Limb (tissue), 2 donors: ENCODE measurements around the gene NBR1.
"Not testable (repeated sequence)": the region's sequence is repeated elsewhere in the genome, so short reads cannot be mapped to it uniquely, and the experiment has no call there.

Source experiments
- DNase-seq, 2 donors: peaks; one replicate each; pipeline ENCODE4 v3.0.0-alpha.2; 2016; ENCODE audit errors: extremely low spot score in 2 of 2

Gene NBR1

DNA sequence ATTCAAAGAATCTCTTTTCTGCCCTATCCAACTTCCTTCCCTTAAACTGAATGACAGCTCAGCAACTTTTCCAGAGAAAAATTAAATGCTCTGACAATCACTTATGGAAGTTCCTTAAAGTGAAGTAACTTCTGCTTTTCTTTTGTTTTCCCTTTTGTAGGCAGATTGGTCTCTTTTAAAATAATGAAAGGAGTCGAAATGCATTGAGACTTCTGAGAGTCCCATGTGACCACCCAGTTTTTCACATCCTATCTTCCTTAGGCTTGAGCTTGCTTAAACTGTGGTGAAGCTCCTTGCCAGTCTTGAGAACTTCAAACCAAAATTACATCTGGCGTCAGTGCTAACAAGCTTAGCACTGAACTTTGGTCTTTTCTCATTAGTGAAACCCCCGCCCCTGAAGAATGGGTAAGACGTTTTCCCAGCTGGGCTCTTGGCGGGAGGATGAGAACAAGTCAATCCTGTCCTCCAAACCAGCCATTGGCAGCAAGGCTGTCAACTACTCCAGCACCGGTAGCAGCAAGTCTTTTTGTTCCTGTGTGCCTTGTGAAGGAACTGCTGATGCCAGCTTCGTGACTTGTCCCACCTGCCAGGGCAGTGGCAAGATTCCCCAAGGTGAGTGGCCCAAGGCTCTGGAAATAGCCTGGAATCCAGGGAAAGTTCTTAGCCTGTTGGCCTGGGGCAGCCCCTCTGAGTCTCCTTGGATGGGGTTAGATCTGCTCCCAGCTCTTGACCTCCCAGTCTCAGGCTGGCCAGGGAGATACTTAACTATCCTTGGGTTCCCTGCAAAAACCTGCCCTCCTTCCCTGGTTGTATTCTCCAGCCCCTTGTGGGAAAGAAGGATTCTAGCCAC is 41.9 kb downstream of the NBR1 start:
- DNase-seq, result no peak

DNA sequence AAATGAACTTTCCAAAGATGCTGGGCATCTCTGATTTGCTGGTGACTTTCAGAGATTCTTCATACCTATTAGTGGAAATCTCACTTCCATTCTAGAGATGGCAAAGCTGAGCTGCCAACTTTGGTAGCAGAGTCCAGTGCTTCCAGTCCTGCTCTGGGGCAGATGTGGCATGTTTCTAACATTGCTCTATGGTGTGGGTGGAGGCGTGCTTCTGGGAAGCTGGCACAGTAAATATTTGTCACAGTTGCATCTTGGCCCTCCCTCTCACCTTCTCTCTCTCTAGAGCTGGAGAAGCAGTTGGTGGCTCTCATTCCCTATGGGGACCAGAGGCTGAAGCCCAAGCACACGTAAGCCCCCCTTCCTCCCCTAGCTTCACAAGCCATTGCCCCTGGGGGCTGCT is 42.5 kb downstream of the NBR1 start:
- no peak for DNase-seq

DNA sequence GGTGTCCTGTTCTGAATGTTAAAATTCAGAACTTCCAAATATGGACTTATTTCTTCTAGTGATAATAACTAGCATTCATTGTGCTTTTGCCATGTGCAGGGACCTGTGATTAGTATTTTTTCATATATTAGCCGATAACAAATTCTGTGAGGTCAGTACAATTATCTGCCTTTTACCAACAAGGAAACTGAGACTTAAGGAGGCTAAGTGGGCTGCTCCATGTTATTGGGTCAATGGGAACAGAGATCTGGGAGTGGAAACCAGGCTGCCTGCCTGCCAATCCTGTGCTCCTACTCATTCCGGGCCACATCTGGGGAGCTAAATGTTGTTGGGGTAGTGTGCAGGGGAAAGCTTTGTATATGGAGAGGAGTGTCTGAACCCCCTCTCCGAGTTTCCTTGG is 44.3 kb downstream of the NBR1 start:
- no peak for DNase-seq

DNA sequence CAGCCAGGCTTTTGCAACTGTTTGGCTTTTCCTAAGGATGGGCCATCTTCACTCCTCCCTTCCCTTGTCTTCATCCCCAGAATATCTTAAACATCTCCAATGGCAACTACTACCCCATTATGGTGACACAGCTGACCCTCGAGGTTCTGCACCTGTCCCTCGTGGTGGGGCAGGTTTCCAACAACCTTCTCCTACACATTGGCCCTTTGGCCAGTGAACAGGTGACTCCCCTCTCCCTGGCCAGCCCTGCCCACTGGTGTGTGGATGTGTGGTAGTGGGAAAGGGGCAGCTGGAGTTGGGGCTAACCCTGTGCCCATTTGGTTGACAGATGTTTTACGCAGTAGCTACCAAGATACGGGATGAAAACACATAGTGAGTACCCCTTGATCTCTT is 45.4 kb downstream of the NBR1 start:
- DNase-seq, result no peak

DNA sequence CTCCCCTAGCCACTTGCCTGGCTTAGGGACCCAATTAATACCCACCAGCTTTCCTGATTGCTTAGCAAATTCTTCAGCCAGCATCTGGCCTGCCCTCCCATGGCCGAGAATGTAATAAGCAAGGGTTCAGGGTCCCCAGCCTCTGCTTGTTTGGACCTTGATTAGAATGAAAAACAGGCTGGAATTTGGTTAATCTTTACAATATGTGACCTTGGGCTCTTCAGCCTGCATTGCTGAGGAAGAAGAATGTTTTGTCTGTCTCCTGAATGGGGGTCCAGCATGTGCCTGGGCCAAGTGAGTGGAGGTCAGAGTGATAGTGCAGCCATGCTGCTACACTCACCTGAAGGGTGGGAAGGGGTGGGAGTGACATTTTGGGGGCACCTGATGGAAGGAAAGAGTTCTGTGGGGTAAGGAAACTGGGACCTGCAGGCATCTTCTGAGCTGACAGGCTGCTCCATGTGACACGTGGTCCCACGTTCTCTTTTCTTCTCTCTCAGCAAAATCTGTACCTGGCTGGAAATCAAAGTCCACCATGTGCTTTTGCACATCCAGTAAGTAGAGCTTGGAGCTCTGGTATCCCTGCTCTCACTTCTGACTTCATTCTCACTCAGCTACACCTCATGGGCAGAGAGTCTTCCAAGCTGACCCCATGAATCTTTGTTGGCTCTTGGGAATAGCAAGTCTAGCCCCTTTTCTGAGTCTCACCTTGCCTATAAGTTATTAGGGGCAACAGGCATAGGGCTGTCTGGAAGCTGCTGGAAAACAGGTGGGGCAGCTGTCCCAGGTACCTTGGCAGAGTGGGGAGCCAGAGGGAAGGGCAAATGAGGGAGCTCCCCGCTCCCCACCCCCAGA is 46.0 kb downstream of the NBR1 start:
- DNase-seq, result no peak

DNA sequence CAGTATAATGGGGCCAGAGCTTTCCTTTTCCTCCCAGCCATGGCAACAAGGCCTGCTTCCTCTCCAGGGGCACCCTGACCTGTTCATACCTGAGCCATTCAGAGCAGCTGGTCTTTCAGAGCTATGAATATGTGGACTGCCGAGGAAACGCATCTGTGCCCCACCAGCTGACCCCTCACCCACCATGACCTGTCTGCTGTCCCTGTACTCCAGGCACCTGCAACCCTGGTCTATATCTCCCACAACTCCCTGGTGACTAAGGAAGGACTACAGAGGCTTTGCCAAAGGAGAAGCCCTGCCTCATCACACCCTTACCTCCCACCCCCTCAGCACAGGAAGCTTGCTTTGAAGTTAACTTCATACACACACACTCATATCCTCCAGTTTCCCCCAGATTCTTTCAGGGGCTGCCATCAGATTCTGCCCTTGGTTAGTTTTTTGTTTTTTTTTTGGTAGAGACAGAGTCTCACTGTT is 46.6 kb downstream of the NBR1 start:
- DNase-seq, result no peak

DNA sequence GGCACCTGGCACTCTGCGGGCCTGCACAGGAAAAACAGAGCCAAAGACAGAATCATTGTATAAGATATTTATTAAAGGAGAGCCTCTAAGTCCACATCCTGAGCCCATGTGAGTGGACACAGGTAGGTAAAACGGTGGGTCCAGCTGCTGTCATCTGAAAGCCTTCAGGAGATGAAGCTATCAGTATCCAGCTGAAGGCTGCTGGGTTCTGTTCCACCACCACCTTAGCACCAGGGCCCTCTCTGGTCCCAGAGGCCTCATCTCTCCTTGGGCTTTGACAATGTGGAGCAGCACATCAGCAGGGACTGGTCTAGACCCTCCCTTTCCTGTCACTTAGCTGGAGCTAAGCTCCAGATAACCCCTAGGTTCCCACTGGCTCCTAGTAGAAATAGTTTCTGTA is 48.0 kb downstream of the NBR1 start:
- no peak for DNase-seq

DNA sequence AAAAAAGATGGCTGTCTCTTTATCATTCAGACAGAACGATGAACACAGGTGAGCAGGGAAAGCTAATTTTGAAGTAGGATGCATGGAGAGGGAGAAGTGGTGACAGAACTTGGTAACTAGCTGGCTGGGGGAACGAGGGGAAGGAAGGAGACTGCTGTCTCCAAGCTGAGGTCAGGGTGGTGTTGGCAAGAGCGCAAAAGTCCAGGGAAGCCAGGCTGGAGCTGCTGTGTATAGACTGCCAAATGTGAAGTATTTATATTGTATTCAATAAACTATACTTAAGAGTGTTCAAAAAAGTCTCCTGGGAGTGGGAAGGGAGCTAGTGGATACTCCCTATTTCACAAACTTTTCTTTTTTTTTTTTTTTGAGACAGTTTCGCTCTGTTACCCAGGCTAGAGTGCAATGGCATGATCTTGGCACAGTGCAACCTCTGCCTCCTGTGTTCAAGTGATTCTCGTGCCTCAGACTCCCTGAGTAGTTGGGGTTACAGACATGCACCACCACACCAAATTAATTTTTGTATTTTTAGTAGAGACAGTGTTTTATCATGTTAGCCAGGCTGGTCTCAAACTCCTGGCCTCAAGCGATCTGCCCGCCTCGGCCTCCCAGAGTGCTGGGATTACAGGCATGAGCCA is 48.8 kb downstream of the NBR1 start:
- DNase-seq, result no peak

DNA sequence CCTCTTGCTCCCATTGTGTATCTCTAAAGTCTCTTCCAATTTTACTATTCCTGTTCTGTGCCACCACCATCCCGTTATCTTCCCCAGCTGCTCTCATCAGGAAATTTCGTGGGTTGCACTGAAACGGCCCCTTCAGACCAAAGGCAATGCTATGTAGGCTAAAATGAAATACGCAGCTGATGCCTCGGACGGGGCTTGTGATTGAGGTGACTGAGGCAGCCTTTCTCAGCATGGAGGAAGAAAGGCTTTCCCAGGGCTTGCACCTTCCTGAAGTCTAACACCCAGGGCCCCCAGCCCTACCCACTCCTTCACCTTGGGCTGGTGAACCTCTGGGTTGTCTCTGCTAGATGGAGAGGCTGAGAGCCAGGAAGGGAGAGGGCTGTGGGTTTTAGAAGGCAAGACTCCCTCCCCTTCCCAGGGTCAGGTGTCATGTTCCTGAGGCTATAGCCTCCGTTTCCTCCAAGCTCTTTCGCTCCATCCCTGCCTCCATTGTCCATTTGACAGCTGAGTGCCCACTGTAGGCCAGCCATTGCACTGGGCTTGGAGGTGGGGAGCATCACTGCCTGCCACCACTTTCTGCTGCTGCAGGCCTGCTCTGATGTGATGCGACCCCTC is 49.6 kb downstream of the NBR1 start:
- no peak for DNase-seq

DNA sequence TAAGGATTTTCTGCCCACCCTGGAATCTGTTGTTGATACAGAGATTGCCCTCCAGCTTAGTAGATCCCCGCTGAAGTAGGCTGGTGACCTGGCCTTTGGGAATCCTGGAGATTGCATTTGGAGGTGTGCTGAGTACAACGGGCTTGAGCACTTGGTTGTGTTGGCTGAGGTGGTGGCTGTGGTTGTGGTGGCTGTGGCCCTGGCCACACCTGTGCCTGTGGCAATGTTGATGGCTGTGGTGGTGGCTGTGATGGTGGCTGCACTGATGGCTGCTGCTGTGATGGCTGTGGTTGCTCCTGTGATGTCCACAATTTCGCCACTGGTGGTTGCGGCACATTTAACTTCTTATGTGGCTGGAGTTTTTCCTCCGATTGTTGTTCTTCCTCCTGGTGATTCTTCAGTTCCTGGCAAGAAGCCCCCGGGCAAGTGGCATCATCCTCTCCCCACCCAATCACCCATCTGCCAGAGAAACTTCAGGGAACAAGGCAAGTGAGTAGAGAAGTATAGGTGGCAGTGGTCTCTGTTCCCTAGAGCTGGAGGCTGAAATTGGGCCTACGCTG is 53.2 kb downstream of the NBR1 start:
- no peak for DNase-seq

DNA sequence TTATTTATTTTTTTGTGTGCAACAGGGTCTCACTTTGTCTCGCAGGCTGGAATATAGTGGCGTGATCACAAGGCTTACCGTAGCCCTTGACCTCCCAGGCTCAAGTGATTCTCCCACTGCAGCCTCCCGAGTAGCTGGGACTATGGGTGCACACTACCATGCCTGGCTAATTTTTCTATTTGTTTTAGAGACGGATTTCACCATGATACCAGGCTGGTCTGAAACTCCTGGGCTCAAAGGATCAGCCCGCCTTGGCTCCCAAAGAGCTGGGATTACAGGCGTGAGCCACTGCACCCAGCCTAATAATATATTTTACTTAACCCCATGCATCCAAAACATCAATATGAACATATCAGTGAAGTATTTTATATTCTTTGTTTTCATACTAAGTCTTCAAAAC is 55.4 kb downstream of the NBR1 start:
- no peak for DNase-seq

DNA sequence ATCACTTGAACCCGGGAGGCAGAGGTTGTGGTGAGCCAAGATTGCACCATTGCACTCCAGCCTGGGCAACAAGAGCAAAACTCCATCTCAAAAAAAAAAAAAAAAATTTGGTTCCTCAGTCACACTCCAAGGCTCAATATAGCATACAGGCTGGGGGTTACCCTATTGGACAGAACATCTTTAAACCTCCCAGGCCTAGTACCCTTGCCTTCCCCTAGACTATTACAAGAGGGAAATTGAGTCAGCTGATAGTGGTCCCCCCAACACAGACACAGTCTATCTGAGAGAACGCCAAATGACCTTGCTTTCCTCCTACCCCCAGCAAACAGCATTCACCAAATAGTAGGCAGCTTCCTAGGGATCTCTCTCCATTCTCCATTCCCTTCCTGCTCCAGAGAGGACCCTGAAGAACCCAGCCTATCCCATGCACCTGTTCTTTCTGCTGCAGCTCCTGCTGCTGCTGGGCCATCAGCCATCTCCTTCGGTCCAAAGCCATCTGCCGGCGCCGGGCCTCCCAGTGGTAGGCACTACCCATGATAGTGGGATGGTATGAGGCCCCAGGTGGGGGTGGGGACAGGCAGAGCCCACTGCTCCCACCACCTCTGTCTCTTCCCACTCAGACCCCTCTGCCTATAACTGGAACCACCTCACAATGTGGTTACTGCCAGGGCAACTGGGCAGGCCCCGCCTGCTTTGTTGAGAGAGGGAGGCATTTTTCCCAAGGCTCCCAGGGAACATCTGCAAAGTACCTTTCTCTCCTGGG is 57.2 kb downstream of the NBR1 start, which contains the start of gene CCDC200:
CCDC200 (minus strand) TSS at position 604 of the 763 bp plus-strand sequence; CDS start at position 535, 69 bp downstream.
- DNase-seq, result not testable (repeated sequence)

DNA sequence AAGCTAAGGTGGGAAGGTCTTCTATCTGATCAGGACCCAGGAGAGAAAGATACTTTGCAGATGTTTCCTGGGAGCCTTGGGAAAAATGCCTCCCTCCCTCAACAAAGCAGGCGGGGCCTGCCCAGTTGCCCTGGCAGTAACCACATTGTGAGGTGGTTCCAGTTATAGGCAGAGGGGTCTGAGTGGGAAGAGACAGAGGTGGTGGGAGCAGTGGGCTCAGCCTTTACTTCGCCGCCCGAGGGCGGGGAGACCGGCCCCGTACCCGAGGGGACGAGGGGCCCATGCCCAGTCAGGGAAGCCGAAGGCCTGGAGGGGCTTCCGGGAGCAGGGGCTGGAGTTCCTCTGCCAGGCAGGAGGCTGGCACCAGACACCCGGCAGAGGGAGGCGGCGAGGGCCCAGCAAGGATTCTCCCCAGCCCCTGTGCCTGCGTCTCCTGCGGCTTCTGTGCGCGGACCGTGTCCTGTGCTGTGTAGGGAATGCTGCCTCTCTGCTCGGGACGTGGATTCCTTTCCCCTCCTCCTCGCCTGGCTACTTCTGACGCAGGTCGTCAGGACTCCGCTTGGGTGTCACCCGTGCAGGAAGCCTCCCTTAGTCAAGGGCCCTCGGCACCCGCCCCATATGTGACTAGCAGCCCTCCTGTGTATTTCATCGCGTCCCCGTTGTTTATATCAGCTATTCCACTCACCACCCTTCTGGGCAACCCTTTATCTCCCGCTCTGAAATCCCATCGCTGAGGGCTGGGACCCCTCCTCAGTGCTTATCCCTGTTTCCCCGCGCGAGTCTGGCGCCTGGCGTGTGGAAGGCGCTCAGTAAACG is 60.4 kb downstream of the NBR1 start:
- not testable (repeated sequence) for DNase-seq

DNA sequence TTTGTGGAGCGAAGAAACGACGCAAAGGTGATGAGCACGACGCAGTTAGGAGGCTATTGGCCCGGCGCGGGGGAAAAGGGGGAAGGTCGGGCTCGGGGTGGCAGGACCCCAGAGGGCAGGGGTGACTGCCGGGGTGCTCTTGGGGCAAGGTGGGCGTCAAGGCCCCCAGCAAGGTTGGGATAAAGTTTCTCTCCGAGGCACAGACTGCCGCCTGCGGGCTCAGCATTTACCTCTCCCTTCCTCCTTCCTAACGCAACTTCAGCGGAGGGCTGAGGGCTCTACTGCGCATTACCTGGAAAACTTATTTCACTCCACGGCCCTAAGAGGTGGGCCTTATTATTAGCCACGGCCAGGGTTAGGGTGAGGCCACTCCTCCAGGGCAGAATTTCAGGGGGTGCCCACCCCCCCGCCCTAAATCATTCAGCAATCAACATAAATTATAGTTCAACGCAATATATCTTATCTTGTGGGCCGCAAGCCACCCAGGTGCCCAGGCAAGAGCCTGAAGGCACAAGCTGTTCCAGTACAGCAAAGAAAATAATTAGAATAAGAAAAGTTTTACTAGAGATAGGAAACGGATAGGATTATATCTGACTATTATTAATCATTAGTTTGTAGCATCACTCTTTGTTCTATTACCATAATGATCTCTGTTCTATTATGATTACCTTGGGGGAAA is 61.1 kb downstream of the NBR1 start:
- peak in 1 of 2 donors; percentile 38 for DNase-seq

DNA sequence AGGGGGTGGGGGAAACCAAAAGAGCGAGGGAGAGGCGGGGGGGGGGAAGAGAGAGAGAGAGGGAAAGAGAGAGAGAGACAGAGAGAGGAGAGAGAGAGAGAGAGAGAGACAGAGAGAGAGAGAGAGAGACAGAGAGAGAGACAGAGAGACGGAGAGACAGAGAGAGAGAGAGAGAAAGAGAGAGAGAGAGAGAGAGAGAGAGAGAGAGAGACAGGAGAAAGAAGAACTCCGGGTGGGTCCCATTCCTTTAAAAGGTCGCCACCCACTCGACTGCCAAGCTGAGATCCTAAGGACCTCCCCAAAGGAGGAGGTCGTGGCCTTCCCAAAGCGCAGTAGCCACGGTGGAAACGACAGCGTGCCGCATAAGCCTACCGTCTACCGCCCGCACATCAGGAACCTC is 62.2 kb downstream of the NBR1 start:
- DNase-seq, result not testable (repeated sequence)

DNA sequence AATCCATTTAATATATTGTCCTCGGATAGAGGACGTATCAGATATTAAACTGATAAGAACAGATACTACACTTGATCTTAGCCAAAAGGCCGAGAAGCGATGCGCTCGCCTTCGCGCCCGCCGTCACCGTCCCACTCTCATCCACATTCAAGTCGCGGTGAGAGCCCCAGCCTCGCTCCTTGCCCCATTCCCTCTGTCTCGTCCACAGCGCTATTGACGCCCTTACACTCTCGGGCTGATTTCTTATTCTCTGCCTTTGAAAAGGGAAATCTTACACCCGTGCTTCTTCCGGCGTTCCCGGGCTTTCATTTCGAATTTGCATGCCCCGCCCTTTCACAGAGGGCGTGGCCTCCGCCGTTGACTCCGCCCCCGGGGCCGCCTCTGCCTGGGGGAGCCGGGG is 62.9 kb downstream of the NBR1 start, which contains the start of gene RNU2-1:
RNU2-1 (minus strand) TSS at position 101 of the 400 bp plus-strand sequence.
- not testable (repeated sequence) for DNase-seq

DNA sequence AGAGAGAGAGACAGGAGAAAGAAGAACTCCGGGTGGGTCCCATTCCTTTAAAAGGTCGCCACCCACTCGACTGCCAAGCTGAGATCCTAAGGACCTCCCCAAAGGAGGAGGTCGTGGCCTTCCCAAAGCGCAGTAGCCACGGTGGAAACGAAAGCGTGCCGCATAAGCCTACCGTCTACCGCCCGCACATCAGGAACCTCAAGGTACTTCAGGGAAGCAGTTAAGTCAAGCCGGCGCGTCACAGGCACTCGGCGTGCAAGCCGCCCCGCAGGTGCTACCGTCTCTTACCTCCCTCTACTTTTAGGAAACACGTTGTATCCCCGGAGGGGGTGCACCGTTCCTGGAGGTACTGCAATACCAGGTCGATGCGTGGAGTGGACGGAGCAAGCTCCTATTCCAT is 68.6 kb downstream of the NBR1 start:
- DNase-seq, result not testable (repeated sequence)

DNA sequence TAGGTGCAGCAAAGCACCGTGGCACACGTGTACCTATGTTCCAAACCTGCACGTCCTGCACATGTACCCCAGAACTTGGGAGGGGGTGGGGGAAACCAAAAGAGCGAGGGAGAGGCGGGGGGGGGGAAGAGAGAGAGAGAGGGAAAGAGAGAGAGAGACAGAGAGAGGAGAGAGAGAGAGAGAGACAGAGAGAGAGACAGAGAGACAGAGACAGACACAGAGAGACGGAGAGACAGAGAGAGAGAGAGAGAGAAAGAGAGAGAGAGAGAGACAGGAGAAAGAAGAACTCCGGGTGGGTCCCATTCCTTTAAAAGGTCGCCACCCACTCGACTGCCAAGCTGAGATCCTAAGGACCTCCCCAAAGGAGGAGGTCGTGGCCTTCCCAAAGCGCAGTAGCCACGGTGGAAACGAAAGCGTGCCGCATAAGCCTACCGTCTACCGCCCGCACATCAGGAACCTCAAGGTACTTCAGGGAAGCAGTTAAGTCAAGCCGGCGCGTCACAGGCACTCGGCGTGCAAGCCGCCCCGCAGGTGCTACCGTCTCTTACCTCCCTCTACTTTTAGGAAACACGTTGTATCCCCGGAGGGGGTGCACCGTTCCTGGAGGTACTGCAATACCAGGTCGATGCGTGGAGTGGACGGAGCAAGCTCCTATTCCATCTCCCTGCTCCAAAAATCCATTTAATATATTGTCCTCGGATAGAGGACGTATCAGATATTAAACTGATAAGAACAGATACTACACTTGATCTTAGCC is 69.8 kb downstream of the NBR1 start:
- not testable (repeated sequence) for DNase-seq
